ENCODE measurements around the gene UBE2U. TPM values are rescaled to one million over a fixed set of nuclear protein-coding genes. Genes with fewer than 3 reads are reported as not detected.
"Not testable (repeated sequence)": the region's sequence is repeated elsewhere in the genome, so short reads cannot be mapped to it uniquely, and the experiment has no call there.

Gene UBE2U
- total RNA-seq, 1 donor from 2014 or later = not detected

DNA sequence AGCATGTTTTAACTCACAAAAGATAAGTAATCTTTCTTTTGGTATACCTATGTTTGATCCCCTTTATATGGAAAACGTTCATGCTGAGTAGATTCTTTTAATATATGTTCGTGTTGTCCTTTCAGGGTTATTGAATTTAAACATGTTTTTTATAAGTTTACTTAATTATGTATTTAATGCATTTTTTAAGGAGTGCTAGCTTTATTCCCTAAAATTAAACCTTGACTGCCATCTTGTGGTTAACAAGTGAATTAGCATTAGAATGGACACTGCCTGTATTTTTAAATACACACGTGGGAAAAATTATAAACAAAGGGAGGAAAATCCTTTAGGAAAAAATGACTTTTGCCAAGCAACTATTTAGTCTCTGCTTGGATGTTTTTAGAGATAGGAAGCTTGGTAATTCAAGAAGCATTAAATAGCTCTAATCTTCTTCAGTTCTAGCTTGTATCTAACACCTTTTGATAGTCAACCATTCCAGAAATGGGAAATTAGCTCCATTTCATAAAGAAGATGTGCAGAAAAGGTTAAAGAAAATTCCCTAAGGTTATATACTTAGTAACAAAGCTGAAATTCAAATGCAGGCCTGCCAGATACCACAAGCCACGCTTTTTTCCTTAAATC, 43.0 kb downstream of the UBE2U start:
- peaks cover 5% of the 10 kb centered on the region for H3K4me1 ChIP-seq
- peaks cover 10% of the 10 kb centered on the region for H3K27me3 ChIP-seq
- no peak for DNase-seq
- H3K9me3 ChIP-seq = no peaks in the 10 kb centered on the region
- intact Hi-C loops (cut with DNase I) = no loop called here
- H3K4me3 ChIP-seq = no peak overlapping the region
- TF ChIP-seq CTCF (IDR thresholded peaks at IDR 0.05) = peak; percentile 85
- H3K36me3 ChIP-seq = no peaks in the 10 kb centered on the region
- no peak overlapping the region for H3K27ac ChIP-seq
- peak; percentile 60 for ATAC-seq

DNA sequence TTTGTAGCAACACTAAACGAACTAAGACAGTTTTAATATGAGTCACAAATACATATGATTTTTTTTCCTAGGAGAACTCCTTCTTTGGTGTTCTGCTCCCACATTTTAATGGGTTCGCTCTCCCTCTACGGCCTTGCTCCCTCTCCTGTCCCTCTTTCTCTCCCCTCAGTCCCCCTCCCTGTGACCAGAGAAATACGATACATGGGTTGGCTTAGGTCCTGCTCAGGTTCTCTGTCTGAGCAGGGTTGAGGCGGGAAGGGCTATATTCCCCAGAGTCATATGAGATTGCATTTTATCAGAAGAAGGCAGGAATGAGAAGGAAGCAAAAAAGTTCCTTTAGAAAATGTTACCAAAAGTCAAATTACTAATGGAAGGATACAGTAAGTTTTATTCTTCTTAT, 44.6 kb downstream of the UBE2U start:
- DNase-seq (no peak), ATAC-seq (no peak)
- peaks cover 5% of the 10 kb centered on the region for H3K4me1 ChIP-seq
- intact Hi-C loops (cut with DNase I) = no loop called here
- TF ChIP-seq CTCF (IDR thresholded peaks at IDR 0.05) = no peak
- no peaks in the 10 kb centered on the region for H3K36me3 ChIP-seq
- H3K27me3 ChIP-seq = peaks cover 10% of the 10 kb centered on the region
- H3K27ac ChIP-seq = no peak overlapping the region
- H3K9me3 ChIP-seq = no peaks in the 10 kb centered on the region
- no peak overlapping the region for H3K4me3 ChIP-seq

- H3K4me1 ChIP-seq; ATAC-seq; H3K36me3 ChIP-seq; H3K9me3 ChIP-seq; H3K27me3 ChIP-seq; intact Hi-C loops (cut with DNase I); H3K4me3 ChIP-seq; DNase-seq; H3K27ac ChIP-seq: not testable (repeated sequence)
Measured at GRCh38 chr1:64250472-64250871, 47.0 kb downstream of the UBE2U start.

GRCh38 chr1:64251971-64252370, 48.5 kb downstream of the UBE2U start:
- Histone ChIP-seq H3K36me3 (no peaks in the 10 kb centered on the region), H3K9me3 (no peaks in the 10 kb centered on the region), H3K4me3 (no peak overlapping the region), H3K27me3 (peaks cover 5% of the 10 kb centered on the region), H3K27ac (no peak overlapping the region), H3K4me1 (no peaks in the 10 kb centered on the region)
- ATAC-seq (no peak), DNase-seq (no peak)
- intact Hi-C loops (cut with DNase I) = no loop called here
- no peak for TF ChIP-seq CTCF (IDR thresholded peaks at IDR 0.05)

GRCh38 chr1:64257233-64257632, 53.8 kb downstream of the UBE2U start:
- DNase-seq; H3K9me3 ChIP-seq; H3K27ac ChIP-seq; intact Hi-C loops (cut with DNase I); H3K4me3 ChIP-seq; H3K27me3 ChIP-seq; H3K4me1 ChIP-seq; H3K36me3 ChIP-seq; ATAC-seq: not testable (repeated sequence)

DNA sequence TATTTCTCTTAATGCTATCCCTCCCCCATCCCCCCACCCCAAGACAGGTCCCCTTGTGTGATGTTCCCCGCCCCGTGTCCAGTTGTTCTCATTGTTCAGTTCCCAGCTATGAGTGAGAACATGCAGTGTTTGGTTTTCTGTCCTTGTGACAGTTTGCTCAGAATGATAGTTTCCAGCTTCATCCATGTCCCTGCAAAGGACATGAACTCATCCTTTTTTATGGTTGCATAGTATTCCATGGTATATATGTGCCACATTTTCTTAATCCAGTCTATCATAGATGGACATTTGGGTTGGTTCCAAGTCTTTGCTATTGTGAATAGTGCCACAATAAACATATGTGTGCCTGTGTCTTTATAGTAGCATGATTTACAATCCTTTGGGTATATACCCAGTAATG, 55.0 kb downstream of the UBE2U start:
- H3K4me1 ChIP-seq; H3K9me3 ChIP-seq; H3K4me3 ChIP-seq; H3K27me3 ChIP-seq; H3K36me3 ChIP-seq; intact Hi-C loops (cut with DNase I); ATAC-seq; DNase-seq; H3K27ac ChIP-seq: not testable (repeated sequence)

- Histone ChIP-seq H3K36me3 (no peaks in the 10 kb centered on the region), H3K9me3 (no peaks in the 10 kb centered on the region), H3K4me1 (no peaks in the 10 kb centered on the region), H3K4me3 (no peak overlapping the region), H3K27me3 (peaks cover 8% of the 10 kb centered on the region), H3K27ac (no peak overlapping the region)
- intact Hi-C loops (cut with DNase I) = no loop called here
- TF ChIP-seq CTCF (IDR thresholded peaks at IDR 0.05) = no peak
- DNase-seq (no peak), ATAC-seq (no peak)
Measured at GRCh38 chr1:64263335-64263734, 59.9 kb downstream of the UBE2U start.

Measured in upper lobe of right lung (tissue), 1 donor.